ENCODE results near the gene RAB8B.
A peak's percentile ranks its signal among the peaks of the same experiment; 100 is the strongest.

RAB8B gene

GRCh38 chr15:63226155-63226883 lies 36.9 kb downstream of the RAB8B start:
- H3K4me3 ChIP-seq (replicated peaks in 1 of 2; ENCODE audit: low read depth in 2 of 2, low read length in 2 of 2): no peak overlapping the region
- TF ChIP-seq CTCF (IDR thresholded peaks at IDR 0.05; ENCODE audit: low read depth, low read length): no peak
- DNase-seq (ENCODE audit: low read depth in 2 of 2): no peak

GRCh38 chr15:63226966-63227401 lies 37.6 kb downstream of the RAB8B start:
- no peak for TF ChIP-seq CTCF (IDR thresholded peaks at IDR 0.05; ENCODE audit: low read depth, low read length)
- no peak overlapping the region for H3K4me3 ChIP-seq (replicated peaks in 1 of 2; ENCODE audit: low read depth in 2 of 2, low read length in 2 of 2)

GRCh38 chr15:63227689-63228088 lies 38.3 kb downstream of the RAB8B start:
- no peak for TF ChIP-seq CTCF (IDR thresholded peaks at IDR 0.05; ENCODE audit: low read depth, low read length)
- DNase-seq (ENCODE audit: low read depth in 2 of 2): no peak
- H3K4me3 ChIP-seq (replicated peaks in 1 of 2; ENCODE audit: low read depth in 2 of 2, low read length in 2 of 2): no peak overlapping the region

More at GRCh38 chr15:63226966-63227401, 37.6 kb downstream of the RAB8B start:
- no peak for DNase-seq (ENCODE audit: low read depth in 2 of 2)

- no peak overlapping the region for H3K4me3 ChIP-seq (replicated peaks in 1 of 2; ENCODE audit: low read depth in 2 of 2, low read length in 2 of 2)
- DNase-seq (ENCODE audit: low read depth in 2 of 2): no peak
Observed at GRCh38 chr15:63231206-63231605, 41.8 kb downstream of the RAB8B start.

GRCh38 chr15:63231706-63232105 lies 42.3 kb downstream of the RAB8B start:
- peak; percentile 51 to 56 for DNase-seq (ENCODE audit: low read depth in 2 of 2)

More at GRCh38 chr15:63231206-63231605, 41.8 kb downstream of the RAB8B start:
- TF ChIP-seq CTCF (IDR thresholded peaks at IDR 0.05; ENCODE audit: low read depth, low read length): no peak

DNA sequence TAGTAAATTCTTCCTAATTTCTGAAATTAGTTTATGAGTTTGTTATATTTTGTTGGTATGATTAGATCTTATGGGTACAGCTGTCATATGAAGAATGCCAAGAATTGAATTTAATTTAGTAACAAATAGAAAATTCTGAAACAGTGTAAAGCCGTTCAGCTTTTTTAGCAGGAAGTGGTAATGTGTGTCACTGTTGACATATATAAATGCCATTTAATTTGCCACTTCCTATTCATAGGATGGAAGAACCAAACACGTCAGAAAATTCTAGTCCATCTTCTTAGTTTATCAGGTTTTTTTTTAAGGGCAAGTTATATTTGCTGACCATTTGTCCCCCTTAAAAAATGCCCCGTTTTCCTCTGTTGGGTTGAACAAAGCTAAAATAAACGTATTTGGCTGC lies 43.0 kb downstream of the RAB8B start:
- no peak overlapping the region for H3K4me3 ChIP-seq (replicated peaks in 1 of 2; ENCODE audit: low read depth in 2 of 2, low read length in 2 of 2)
- no peak for TF ChIP-seq CTCF (IDR thresholded peaks at IDR 0.05; ENCODE audit: low read depth, low read length)
- peak in 1 of 2 donors; percentile 40 for DNase-seq (ENCODE audit: low read depth in 2 of 2)

More at GRCh38 chr15:63231706-63232105, 42.3 kb downstream of the RAB8B start:
- H3K4me3 ChIP-seq (replicated peaks in 1 of 2; ENCODE audit: low read depth in 2 of 2, low read length in 2 of 2): no peak overlapping the region
- no peak for TF ChIP-seq CTCF (IDR thresholded peaks at IDR 0.05; ENCODE audit: low read depth, low read length)

All from cardiac fibroblast (primary cell).